Transverse colon (tissue), 4 donors: ENCODE data around the gene PLCB1.

Experiments used
- CTCF ChIP-seq, 5 experiments: fragments of 200-600 bp in 3 of 5; fragments of 450-650 bp in 2 of 5; sonication (generic) in 3 of 5; IDR thresholded peaks; 1 replicate in 2 of 5; 2 replicates in 3 of 5; pipeline ENCODE4 v1.5.1; 2016 to 2017; ENCODE audit warnings: antibody characterized with exemption in 5 of 5, inconsistent platforms in 3 of 5, mild to moderate bottlenecking in 2 of 5, moderate library complexity in 1 of 5
- POLR2A ChIP-seq: fragments of 450-650 bp; IDR thresholded peaks from one replicate; pipeline ENCODE4 v1.6.1; 2016; ENCODE audit warnings: antibody characterized with exemption, mild to moderate bottlenecking, moderate library complexity
- POLR2AphosphoS5 ChIP-seq, 3 donors: sonication (generic); formaldehyde crosslinking; IDR thresholded peaks; one replicate each; pipeline ENCODE4 v1.6.1; 2016; ENCODE audit warnings: antibody characterized with exemption in 3 of 3

GRCh38 chr20:8662433-8662954, 530.4 kb downstream of the PLCB1 start:
- TF ChIP-seq POLR2AphosphoS5 (IDR thresholded peaks at IDR 0.05) (no peak), POLR2A (no peak), CTCF (IDR thresholded peaks at IDR 0.05) (no peak)
